ENCODE data around the gene CBL.

DNA sequence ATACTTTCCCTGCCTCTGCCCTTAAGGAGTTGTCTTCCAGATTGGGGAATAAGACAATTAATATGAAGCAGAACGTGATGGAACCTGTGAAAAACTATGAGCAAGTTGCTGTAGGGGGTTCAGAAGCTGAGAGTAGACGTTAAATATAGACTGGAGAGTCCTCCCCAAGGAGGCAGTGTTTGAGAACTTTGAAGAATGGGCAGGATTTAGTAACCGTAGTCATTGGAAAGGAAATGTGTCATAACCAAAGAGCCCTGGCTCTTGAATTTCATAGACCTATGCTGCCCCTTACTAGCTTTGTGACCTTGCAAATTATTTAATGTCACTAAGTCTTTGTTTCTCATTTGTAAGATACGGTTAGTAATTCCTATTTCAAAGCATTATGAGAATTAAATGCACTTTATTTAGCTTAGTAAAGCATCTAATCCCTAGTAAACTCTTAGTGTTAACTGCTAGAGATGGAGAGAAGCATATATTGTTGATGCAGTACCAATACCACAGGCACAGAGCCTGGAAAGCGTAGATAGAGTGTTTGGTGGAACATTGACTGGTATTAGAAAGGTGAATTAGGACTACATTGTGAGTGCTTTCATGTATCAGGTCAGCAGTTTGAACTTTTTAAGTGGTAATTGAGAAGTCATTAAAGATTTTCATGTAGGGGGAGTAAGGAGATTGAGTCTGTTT is 56.7 kb downstream of the CBL start:
- TF ChIP-seq, protein P1, sequence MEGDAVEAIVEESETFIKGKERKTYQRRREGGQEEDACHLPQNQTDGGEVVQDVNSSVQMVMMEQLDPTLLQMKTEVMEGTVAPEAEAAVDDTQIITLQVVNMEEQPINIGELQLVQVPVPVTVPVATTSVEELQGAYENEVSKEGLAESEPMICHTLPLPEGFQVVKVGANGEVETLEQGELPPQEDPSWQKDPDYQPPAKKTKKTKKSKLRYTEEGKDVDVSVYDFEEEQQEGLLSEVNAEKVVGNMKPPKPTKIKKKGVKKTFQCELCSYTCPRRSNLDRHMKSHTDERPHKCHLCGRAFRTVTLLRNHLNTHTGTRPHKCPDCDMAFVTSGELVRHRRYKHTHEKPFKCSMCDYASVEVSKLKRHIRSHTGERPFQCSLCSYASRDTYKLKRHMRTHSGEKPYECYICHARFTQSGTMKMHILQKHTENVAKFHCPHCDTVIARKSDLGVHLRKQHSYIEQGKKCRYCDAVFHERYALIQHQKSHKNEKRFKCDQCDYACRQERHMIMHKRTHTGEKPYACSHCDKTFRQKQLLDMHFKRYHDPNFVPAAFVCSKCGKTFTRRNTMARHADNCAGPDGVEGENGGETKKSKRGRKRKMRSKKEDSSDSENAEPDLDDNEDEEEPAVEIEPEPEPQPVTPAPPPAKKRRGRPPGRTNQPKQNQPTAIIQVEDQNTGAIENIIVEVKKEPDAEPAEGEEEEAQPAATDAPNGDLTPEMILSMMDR (IDR thresholded peaks at IDR 0.05) = no peak
- TF ChIP-seq POLR2A (IDR thresholded peaks at IDR 0.05) = no peak
